BJ (cell line): Measurements from ENCODE around the gene SELPLG. TPM values are rescaled to one million over a fixed set of nuclear protein-coding genes. Genes with fewer than 3 reads are reported as not detected.

ENCODE experiments used
- CTCF ChIA-PET: fragments of 350-600 bp; formaldehyde crosslinking; extraction: SDS; loops from one replicate; lab custom pipeline; 2021; ENCODE audit warnings: antibody characterized with exemption, inconsistent platforms; lab: Yijun Ruan, JAX
- POLR2A ChIA-PET: fragments of 300-600 bp; sonication (Branson Sonifier 250); formaldehyde crosslinking; extraction: SDS; loops from one replicate; lab custom pipeline; 2021; ENCODE audit warnings: antibody characterized with exemption; lab: Charles Lee
- DNase-seq: peaks from one replicate; pipeline ENCODE4 v3.0.0-alpha.2; 2011; ENCODE audit warnings: low read depth
- H3K27me3 ChIP-seq: 2 replicates; pipeline ENCODE4 v1.6.0; 2011; ENCODE audit warnings: low read length; ENCODE audit not compliant: control insufficient read depth, insufficient read depth
- H3K36me3 ChIP-seq: 2 replicates; pipeline ENCODE4 v1.5.1; 2011; ENCODE audit warnings: low read length; ENCODE audit not compliant: control insufficient read depth, insufficient read depth
- H3K4me3 ChIP-seq: 2 replicates; pipeline ENCODE4 v1.5.1; 2011; ENCODE audit warnings: low read depth, mild to moderate bottlenecking, control low read depth, low read length
- CTCF ChIP-seq: IDR thresholded peaks from 2 replicates; pipeline ENCODE4 v1.5.1; 2011; ENCODE audit warnings: low read depth, mild to moderate bottlenecking, control low read depth, inconsistent platforms, low read length, moderate library complexity; ENCODE audit not compliant: insufficient read depth
- polyA plus RNA-seq: library from polyadenylated mRNA; depleted of rRNA; stranded (reverse); fragments of >200 nt; gene quantifications from 2 replicates; pipeline ENCODE4 v1.2.3, GENCODE V29; 2011

Gene SELPLG
- polyA plus RNA-seq, 1 experiment, result 8.1 TPM

- ChIA-PET POLR2A (no interaction called here), CTCF (interaction anchor here (12.6 kb wide), 1 partner anchor 45 kb away, joined by 460 read pairs; the partner anchor contains the start of genes ISCU and SART3)
- no peaks in the 10 kb centered on the region for H3K36me3 ChIP-seq
- no peak for DNase-seq
- no peaks in the 10 kb centered on the region for H3K27me3 ChIP-seq
- H3K4me3 ChIP-seq, result no peak overlapping the region
- no peak for TF ChIP-seq CTCF
These were observed 20.1 kb downstream of the SELPLG start for GRCh38 chr12:108613548-108613947.

- Histone ChIP-seq H3K36me3 (no peaks in the 10 kb centered on the region), H3K4me3 (no peak overlapping the region), H3K27me3 (no peaks in the 10 kb centered on the region)
- no peak for DNase-seq
- POLR2A ChIA-PET, result interaction anchor here (0.7 kb wide), 1 partner anchor 1629 kb away, joined by 3 read pairs; no protein-coding TSS in a partner anchor
- TF ChIP-seq CTCF, result no peak
- CTCF ChIA-PET, result interaction anchor here (1.1 to 12.6 kb wide), 2 partner anchors 27 to 44 kb away, joined by 6 to 460 read pairs; partner anchors contain the start of genes ISCU and SART3
These were observed 20.9 kb downstream of the SELPLG start for GRCh38 chr12:108612788-108613282.

- no peaks in the 10 kb centered on the region for H3K27me3 ChIP-seq
- H3K4me3 ChIP-seq, result no peak overlapping the region
- H3K36me3 ChIP-seq, result no peaks in the 10 kb centered on the region
- POLR2A ChIA-PET, result interaction anchor here (0.7 kb wide), 1 partner anchor 1628 kb away, joined by 3 read pairs; no protein-coding TSS in a partner anchor
- CTCF ChIA-PET, result interaction anchor here (1.9 to 12.6 kb wide), 5 partner anchors 34 to 50 kb away, joined by 4 to 460 read pairs (median 5); partner anchors contain the start of genes ISCU and SART3
- peak; percentile 49 for DNase-seq
- peak; percentile 48 for TF ChIP-seq CTCF
These were observed 21.7 kb downstream of the SELPLG start for GRCh38 chr12:108611884-108612415.

GRCh38 chr12:108610856-108611605, 22.7 kb downstream of the SELPLG start:
- TF ChIP-seq CTCF, result no peak
- H3K4me3 ChIP-seq, result no peak overlapping the region
- ChIA-PET POLR2A (interaction anchor here (0.5 kb wide), 1 partner anchor 746 kb away, joined by 3 read pairs; no protein-coding TSS in a partner anchor), CTCF (interaction anchor here (0.8 to 4.3 kb wide), 7 partner anchors 33 to 75 kb away, joined by 3 to 19 read pairs (median 4); partner anchors contain the start of gene ISCU)
- no peak for DNase-seq
- H3K27me3 ChIP-seq, result no peaks in the 10 kb centered on the region
- H3K36me3 ChIP-seq, result no peaks in the 10 kb centered on the region

- ChIA-PET CTCF (interaction anchor here (1.0 to 4.3 kb wide), 8 partner anchors 8 to 76 kb away, joined by 3 to 20 read pairs (median 4); partner anchors contain the start of gene ISCU), POLR2A (no interaction called here)
- DNase-seq, result no peak
- H3K4me3 ChIP-seq, result no peak overlapping the region
- no peak for TF ChIP-seq CTCF
- no peaks in the 10 kb centered on the region for H3K27me3 ChIP-seq
- H3K36me3 ChIP-seq, result no peaks in the 10 kb centered on the region
These were observed 23.3 kb downstream of the SELPLG start for GRCh38 chr12:108610336-108610815.
